ENCODE measurements around the gene GLCE. TPM values are rescaled to one million over a fixed set of nuclear protein-coding genes. Genes with fewer than 3 reads are reported as not detected.
"Not testable (repeated sequence)": the region's sequence is repeated elsewhere in the genome, so short reads cannot be mapped to it uniquely, and the experiment has no call there.

The GLCE gene
- total and polyA plus RNA-seq, 10 donors, result 2.8 to 13.3 (median 8.9) TPM

DNA sequence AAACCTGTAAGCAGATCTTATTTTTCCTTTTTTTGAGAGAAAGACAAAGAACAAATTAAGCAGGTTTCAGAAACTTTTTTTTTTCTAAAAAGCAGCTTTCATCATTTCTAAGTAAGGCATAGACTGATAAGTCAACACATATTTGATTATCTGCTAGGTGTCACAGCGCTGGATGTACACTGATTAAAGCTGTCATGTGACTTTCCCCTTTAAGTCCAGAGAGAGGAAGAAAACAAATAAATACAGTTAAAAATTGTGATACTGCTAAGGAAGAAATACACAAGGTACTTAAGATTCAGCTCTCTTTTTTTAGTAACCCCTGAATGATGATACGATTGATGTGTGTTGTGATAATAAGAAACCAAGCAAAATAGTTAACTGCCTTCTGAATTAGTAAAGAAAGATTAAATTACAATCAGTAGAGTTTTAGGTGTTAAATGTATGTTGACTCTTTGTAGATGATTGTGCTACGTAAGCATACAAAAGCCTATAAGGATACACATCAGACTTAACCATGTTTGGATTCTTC lies 2.8 kb downstream of the GLCE start:
- H3K9me3 ChIP-seq, result no peaks in the 10 kb centered on the region
- H3K36me3 ChIP-seq, result no peaks in the 10 kb centered on the region
- intact Hi-C loops (cut with DNase I; ENCODE audit: low total_unique reads), result no loop called here
- H3K27me3 ChIP-seq (replicated peaks in 1 of 7), result peaks cover 0 to 4% (median 0%) of the 10 kb centered on the region in 7 donors
- WGBS, 5 donors, result 92 to 98% (median 96%) methylated on average over 3 of the region's 3 CpGs
- no peak overlapping the region for H3K27ac ChIP-seq
- TF ChIP-seq POLR2A (IDR thresholded peaks at IDR 0.05) (no peak), POLR2AphosphoS5 (IDR thresholded peaks at IDR 0.05) (no peak)
- TF ChIP-seq, protein P1, sequence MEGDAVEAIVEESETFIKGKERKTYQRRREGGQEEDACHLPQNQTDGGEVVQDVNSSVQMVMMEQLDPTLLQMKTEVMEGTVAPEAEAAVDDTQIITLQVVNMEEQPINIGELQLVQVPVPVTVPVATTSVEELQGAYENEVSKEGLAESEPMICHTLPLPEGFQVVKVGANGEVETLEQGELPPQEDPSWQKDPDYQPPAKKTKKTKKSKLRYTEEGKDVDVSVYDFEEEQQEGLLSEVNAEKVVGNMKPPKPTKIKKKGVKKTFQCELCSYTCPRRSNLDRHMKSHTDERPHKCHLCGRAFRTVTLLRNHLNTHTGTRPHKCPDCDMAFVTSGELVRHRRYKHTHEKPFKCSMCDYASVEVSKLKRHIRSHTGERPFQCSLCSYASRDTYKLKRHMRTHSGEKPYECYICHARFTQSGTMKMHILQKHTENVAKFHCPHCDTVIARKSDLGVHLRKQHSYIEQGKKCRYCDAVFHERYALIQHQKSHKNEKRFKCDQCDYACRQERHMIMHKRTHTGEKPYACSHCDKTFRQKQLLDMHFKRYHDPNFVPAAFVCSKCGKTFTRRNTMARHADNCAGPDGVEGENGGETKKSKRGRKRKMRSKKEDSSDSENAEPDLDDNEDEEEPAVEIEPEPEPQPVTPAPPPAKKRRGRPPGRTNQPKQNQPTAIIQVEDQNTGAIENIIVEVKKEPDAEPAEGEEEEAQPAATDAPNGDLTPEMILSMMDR (IDR thresholded peaks at IDR 0.05 in 8 of 11, conservative IDR thresholded peaks at IDR 0.05 in 3 of 11), result no peak
- DNase-seq, result no peak
- H3K4me3 ChIP-seq, result no peak overlapping the region
- peaks cover 0 to 28% (median 13%) of the 10 kb centered on the region in 6 donors for H3K4me1 ChIP-seq

- DNase-seq, result no peak
- no peak for TF ChIP-seq POLR2A (IDR thresholded peaks at IDR 0.05)
- TF ChIP-seq POLR2AphosphoS5 (IDR thresholded peaks at IDR 0.05), result no peak
- TF ChIP-seq, protein P1 (IDR thresholded peaks at IDR 0.05 in 8 of 11, conservative IDR thresholded peaks at IDR 0.05 in 3 of 11), result no peak
- 57 to 74% (median 70%) methylated on average over 3 of the region's 3 CpGs for WGBS, 5 donors
- Histone ChIP-seq H3K4me1 (peaks cover 0 to 24% (median 11%) of the 10 kb centered on the region in 6 donors), H3K4me3 (no peak overlapping the region), H3K9me3 (no peaks in the 10 kb centered on the region), H3K36me3 (no peaks in the 10 kb centered on the region), H3K27ac (no peak overlapping the region), H3K27me3 (replicated peaks in 1 of 7) (peaks cover 0 to 4% (median 0%) of the 10 kb centered on the region in 7 donors)
- intact Hi-C loops (cut with DNase I; ENCODE audit: low total_unique reads), result no loop called here
These were observed 4.6 kb downstream of the GLCE start for GRCh38 chr15:69164807-69165636.

GRCh38 chr15:69165637-69166025 lies 5.2 kb downstream of the GLCE start:
- H3K27me3 ChIP-seq (replicated peaks in 1 of 7), result peaks cover 0 to 4% (median 0%) of the 10 kb centered on the region in 7 donors
- DNase-seq, result no peak
- H3K4me3 ChIP-seq, result no peak overlapping the region
- H3K4me1 ChIP-seq, result peaks cover 0 to 23% (median 11%) of the 10 kb centered on the region in 6 donors
- H3K36me3 ChIP-seq, result no peaks in the 10 kb centered on the region
- H3K27ac ChIP-seq, result no peak overlapping the region
- no peaks in the 10 kb centered on the region for H3K9me3 ChIP-seq
- TF ChIP-seq, protein P1 (IDR thresholded peaks at IDR 0.05 in 8 of 11, conservative IDR thresholded peaks at IDR 0.05 in 3 of 11), result no peak
- TF ChIP-seq POLR2A (IDR thresholded peaks at IDR 0.05) (no peak), POLR2AphosphoS5 (IDR thresholded peaks at IDR 0.05) (no peak)
- WGBS, 5 donors, result 94 to 100% (median 98%) methylated on average over 1 of the region's 1 CpG
- intact Hi-C loops (cut with DNase I; ENCODE audit: low total_unique reads), result no loop called here

- Histone ChIP-seq H3K9me3 (no peaks in the 10 kb centered on the region), H3K4me3 (no peak overlapping the region), H3K4me1 (peaks cover 0 to 8% (median under 1%) of the 10 kb centered on the region in 6 donors), H3K27me3 (replicated peaks in 1 of 7) (no peaks in the 10 kb centered on the region), H3K27ac (no peak overlapping the region), H3K36me3 (no peaks in the 10 kb centered on the region)
- WGBS, 5 donors, result 62 to 84% (median 73%) methylated on average over 2 of the region's 2 CpGs
- intact Hi-C loops (cut with DNase I; ENCODE audit: low total_unique reads), result no loop called here
- DNase-seq, result no peak
- TF ChIP-seq, protein P1 (IDR thresholded peaks at IDR 0.05 in 8 of 11, conservative IDR thresholded peaks at IDR 0.05 in 3 of 11), result no peak
- no peak for TF ChIP-seq POLR2AphosphoS5 (IDR thresholded peaks at IDR 0.05)
- no peak for TF ChIP-seq POLR2A (IDR thresholded peaks at IDR 0.05)
These were observed 6.9 kb downstream of the GLCE start for GRCh38 chr15:69167218-69167846.

DNA sequence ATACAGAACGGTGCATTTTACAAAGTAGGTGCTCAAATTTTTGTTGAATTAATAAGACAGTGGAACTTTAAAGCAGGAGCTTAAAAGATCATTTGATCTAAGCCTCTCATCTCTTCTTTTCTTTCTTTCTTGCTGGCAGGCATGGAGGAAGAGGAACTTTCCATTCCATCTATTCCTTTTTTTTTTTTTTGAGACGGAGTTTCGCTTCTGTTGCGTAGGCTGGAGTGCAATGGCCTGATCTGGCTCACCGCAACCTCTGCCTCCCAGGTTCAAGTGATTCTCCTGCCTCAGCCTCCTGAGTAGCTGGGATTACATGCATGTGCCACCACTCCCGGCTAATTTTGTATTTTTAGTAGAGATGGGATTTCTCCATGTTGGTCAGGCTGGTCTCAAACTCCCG lies 7.9 kb downstream of the GLCE start:
- H3K27me3 ChIP-seq (replicated peaks in 1 of 7); H3K36me3 ChIP-seq; intact Hi-C loops (cut with DNase I; ENCODE audit: low total_unique reads); H3K27ac ChIP-seq; H3K4me1 ChIP-seq; DNase-seq; H3K9me3 ChIP-seq; H3K4me3 ChIP-seq: not testable (repeated sequence)
- 83 to 93% (median 87%) methylated on average over 7 of the region's 7 CpGs for WGBS, 5 donors

DNA sequence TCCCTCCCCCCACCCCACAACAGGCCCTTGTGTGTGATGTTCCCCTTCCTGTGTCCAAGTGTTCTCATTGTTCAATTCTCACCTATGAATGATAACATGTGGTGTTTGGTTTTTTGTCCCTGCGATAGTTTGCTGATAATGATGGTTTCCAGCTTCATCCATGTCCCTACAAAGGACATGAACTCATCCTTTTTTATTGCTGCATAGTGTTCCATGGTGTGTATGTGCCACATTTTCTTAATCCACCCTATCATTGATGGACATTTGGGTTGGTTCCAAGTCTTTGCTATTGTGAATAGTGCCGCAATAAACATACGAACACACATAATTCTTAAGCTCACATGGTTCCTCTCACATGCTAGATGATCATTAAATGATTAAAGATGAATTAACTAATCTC lies 9.1 kb downstream of the GLCE start:
- intact Hi-C loops (cut with DNase I; ENCODE audit: low total_unique reads); H3K27ac ChIP-seq; H3K27me3 ChIP-seq (replicated peaks in 1 of 7); H3K9me3 ChIP-seq; H3K4me1 ChIP-seq; DNase-seq; H3K36me3 ChIP-seq; H3K4me3 ChIP-seq: not testable (repeated sequence)
- 95 to 98% (median 96%) methylated on average over 3 of the region's 3 CpGs for WGBS, 5 donors
